ENCODE data around the gene USH2A. TPM values are rescaled to one million over a fixed set of nuclear protein-coding genes. Genes with fewer than 3 reads are reported as not detected.
A peak's percentile ranks its signal among the peaks of the same experiment; 100 is the strongest.

The USH2A gene
- polyA plus RNA-seq, 2 of the 4 experiments (the other 2 are of a cell fraction): not detected

GRCh38 chr1:216368249-216368648 is 55.0 kb downstream of the USH2A start:
- Histone ChIP-seq H3K9me3 (no peaks in the 10 kb centered on the region), H3K4me3 (no peak overlapping the region), H3K4me2 (no peak overlapping the region), H3K4me1 (no peaks in the 10 kb centered on the region), H3K27ac (no peak overlapping the region)
- no peak for TF ChIP-seq EP300 (IDR thresholded peaks at IDR 0.05)
- no peak for TF ChIP-seq KDM1A (IDR thresholded peaks at IDR 0.05; ENCODE audit: low read depth)
- TF ChIP-seq RARB (CRISPR knock-in tag; IDR thresholded peaks at IDR 0.05): no peak
- TF ChIP-seq MAFK (IDR thresholded peaks at IDR 0.05; ENCODE audit: partially characterized antibody): peak; percentile 63
- no peak for TF ChIP-seq MYC (IDR thresholded peaks at IDR 0.05; ENCODE audit: borderline replicate concordance, low read length)
- TF ChIP-seq MAZ (IDR thresholded peaks at IDR 0.05; ENCODE audit: borderline replicate concordance, low read depth, low read length): no peak
- no peak for TF ChIP-seq NFE2L2 (conservative IDR thresholded peaks at IDR 0.05; ENCODE audit: low read length)
- TF ChIP-seq PHF8 (IDR thresholded peaks at IDR 0.05; ENCODE audit: borderline replicate concordance, low read depth): no peak
- no peak for TF ChIP-seq RFX5 (IDR thresholded peaks at IDR 0.05)
- FAIRE-seq (no peak), DNase-seq (ENCODE audit: low read depth in 1 of 2, low spot score in 1 of 2) (no peak), ATAC-seq (no peak)
- POLR2A ChIA-PET: no interaction called here
- CTCF ChIA-PET: no interaction called here
- 4% methylated on average over 2 of the region's 2 CpGs for WGBS (ENCODE audit: missing lambda C conversion rate)

- ChIA-PET CTCF (no interaction called here), POLR2A (no interaction called here)
- no peak for ATAC-seq
- no peak for DNase-seq (ENCODE audit: low read depth in 1 of 2, low spot score in 1 of 2)
- no peak overlapping the region for H3K4me2 ChIP-seq
- no peaks in the 10 kb centered on the region for H3K9me3 ChIP-seq
- no peak overlapping the region for H3K27ac ChIP-seq
- TF ChIP-seq FOSL2 (IDR thresholded peaks at IDR 0.05) (no peak), FOSL2 (CRISPR knock-in tag; IDR thresholded peaks at IDR 0.05) (no peak), PBX3 (IDR thresholded peaks at IDR 0.05) (no peak), JUNB (IDR thresholded peaks at IDR 0.05) (no peak), HEYL (CRISPR knock-in tag; IDR thresholded peaks at IDR 0.05) (no peak), EP300 (IDR thresholded peaks at IDR 0.05) (no peak), CTCF (IDR thresholded peaks at IDR 0.05) (no peak), PHF8 (IDR thresholded peaks at IDR 0.05; ENCODE audit: borderline replicate concordance, low read depth) (no peak), CHD2 (IDR thresholded peaks at IDR 0.05; ENCODE audit: low read length, partially characterized antibody) (no peak), CHD4 (IDR thresholded peaks at IDR 0.05; ENCODE audit: borderline replicate concordance) (no peak), JUN (IDR thresholded peaks at IDR 0.05) (no peak), E2F6 (IDR thresholded peaks at IDR 0.05; ENCODE audit: borderline replicate concordance, low read depth) (no peak), HOXB13 (CRISPR knock-in tag; IDR thresholded peaks at IDR 0.05; ENCODE audit: low read depth) (no peak), POLR2AphosphoS2 (conservative IDR thresholded peaks at IDR 0.05; ENCODE audit: low read length) (no peak), RCOR1 (IDR thresholded peaks at IDR 0.05; ENCODE audit: low read depth, low read length) (no peak), POLR2A (IDR thresholded peaks at IDR 0.05; ENCODE audit: low read length) (no peak), EHMT2 (IDR thresholded peaks at IDR 0.05; ENCODE audit: low read depth) (no peak), SREBF2 (IDR thresholded peaks at IDR 0.05) (no peak), BCL3 (IDR thresholded peaks at IDR 0.05) (no peak), HMGXB4 (CRISPR knock-in tag; IDR thresholded peaks at IDR 0.05; ENCODE audit: borderline replicate concordance) (no peak)
- no peaks in the 10 kb centered on the region for H3K4me1 ChIP-seq
- FAIRE-seq: no peak
- H3K4me3 ChIP-seq: no peak overlapping the region
Observed at GRCh38 chr1:216366979-216367378, 56.3 kb downstream of the USH2A start.
